ENCODE measurements around the gene ATCAY.
"Not testable (repeated sequence)": the region's sequence is repeated elsewhere in the genome, so short reads cannot be mapped to it uniquely, and the experiment has no call there.

Gene ATCAY

DNA sequence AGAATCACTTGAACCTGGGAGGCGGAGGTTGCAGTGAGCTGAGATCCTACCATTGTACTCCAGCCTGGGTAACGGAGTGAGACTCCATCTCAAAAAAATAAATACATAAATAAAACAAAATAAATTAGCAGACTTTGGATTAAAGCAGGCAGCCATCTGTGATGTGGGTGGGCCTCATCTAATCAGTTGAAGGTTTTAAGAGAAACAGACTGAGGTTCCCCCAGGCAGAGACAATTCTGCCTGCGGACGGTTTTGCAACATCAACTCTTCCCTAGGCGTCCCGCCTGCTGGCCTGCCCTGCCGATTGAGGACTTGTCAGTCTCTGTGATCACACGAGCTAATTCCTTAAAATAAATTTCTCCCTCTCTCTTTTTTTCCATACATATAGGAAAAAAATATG lies 23.7 kb downstream of the ATCAY start:
- no peak for DNase-seq

DNA sequence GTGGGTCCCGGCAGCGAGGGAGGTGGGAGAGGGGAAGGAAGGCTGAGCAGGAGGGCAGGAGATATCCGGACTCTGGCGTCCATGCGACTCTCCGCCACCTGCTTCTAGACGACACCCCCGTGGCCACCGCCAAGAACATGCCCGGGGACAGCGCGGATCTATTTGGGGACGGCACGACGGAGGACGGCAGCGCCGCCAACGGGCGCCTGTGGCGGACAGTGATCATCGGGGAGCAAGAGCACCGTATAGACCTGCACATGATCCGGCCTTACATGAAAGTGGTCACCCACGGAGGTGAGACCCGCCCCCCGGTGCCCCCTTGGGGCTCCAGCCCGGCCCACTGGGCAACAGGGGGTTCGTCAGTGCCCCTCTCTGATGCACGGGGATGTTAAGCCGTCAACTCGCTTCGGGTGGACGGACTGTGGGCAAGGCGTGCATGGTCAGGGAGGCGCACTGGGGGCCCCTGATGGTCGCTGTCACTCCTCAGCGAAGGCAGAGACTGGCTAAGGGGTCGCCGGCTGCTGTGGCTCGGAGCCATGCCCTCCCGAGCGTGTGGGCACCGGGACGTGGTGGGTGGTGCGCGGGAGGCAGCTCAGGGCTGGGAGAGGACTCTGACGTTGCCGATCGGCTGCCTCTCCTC lies 27.3 kb downstream of the ATCAY start:
- DNase-seq, result no peak

DNA sequence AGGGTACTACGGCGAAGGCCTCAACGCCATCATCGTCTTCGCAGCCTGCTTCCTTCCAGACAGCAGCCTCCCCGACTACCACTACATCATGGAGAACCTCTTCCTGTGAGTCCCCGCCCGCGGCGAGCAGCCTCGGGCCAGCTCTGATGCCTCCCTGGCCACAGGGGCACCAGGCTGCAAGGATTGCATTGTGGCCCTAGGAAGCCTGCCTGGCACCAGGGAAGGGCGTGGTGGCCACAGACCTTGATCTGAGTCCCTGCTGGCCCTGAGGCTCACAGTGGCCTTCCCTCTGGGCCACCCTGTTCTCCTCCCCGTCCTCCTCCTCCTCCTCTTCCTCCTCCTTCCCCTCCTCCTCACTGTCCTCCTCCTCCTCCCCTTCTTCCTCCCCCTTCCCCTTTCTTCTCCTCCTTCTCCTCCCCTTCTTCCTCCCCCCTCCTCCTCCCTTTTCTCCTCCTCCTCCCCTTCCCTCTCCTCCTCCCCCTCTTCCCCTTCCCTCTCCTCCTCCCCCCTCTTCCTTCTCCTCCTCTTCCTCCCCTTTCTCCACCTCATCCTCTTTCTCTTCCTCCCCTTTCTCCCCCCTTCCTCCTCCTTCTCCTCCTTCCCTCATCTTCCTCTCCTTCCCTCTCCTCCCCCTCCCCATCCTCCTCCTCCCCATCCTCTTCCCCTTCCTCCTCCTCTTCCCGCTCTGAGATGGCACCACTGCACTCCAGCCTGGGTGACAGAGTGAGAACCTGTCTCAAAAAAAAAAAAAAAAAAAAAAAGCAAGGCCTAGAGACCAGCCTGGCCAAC lies 28.0 kb downstream of the ATCAY start:
- DNase-seq, result no peak

DNA sequence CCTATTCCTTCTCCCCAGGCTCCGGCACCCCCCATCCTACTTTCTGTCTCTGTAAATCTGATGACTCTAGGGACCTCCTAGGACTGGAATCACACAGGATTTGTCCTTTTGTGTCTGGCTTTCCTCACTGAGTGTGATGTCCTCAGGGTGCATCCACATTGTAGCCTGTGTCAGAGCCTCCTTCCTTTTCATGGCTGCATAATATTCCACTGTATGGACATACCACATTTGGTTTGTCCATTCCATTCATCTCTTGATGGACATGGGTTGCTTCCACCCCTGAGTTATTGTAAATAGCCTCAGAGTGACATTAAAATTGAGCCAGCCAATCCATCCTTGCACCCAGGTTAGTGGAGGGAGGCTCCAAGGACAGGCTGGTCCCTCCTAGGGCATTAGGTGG lies 29.6 kb downstream of the ATCAY start:
- no peak for DNase-seq

DNA sequence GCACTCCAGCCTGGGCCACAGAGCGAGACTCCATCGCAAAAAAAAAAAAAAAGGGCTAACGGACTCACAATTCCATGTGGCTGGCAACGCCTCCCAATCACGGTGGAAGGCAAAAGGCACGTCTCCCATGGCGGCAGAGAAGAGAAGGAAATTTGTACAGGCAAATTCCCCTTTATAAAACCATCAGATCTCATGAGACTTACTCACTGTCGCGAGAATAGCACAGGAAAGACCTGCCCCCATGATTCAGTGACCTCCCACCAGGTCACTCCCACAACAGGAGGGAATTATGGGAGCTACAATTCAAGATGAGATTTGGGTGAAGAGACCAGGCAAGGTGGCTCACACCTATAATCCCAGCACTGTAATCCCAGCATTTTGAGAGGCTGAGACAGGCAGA lies 33.7 kb downstream of the ATCAY start:
- no peak for DNase-seq

DNA sequence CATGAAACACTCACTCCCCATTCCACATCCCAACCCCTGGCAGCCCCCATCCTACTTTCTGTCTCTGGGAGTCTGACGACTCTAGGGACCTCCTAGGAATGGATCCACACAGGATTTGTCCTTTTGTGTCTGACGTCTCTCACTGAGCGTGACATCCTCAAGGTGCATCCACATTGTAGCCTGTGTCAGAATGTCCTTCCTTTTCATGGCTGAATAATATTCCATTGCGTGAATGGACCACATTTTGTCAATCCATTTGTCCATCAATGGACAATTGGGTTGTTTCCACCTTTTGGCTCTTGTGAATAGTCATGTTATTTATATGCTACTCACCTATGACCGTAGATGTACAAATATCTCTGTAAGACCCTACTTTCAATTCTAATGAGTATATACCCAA lies 35.5 kb downstream of the ATCAY start:
- no peak for DNase-seq

DNA sequence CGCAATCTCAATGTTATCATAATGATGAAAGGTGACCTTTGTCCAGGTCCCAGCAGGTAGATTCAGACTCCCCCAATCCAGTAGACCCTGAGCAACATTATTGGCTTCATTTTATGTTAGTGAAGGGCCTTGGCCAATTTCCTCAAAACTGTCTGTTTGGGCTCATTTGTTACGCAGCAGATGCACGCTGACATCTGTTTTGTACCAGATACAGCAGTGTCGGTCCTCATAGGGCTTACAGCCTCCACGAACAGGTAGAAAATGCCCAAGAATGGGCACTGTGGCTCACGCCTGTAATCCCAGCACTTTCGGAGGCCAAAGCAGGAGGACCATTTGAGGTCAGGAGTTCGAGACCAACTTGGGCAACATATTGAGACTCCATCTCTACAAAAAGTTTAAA lies 39.3 kb downstream of the ATCAY start:
- no peak for DNase-seq

DNA sequence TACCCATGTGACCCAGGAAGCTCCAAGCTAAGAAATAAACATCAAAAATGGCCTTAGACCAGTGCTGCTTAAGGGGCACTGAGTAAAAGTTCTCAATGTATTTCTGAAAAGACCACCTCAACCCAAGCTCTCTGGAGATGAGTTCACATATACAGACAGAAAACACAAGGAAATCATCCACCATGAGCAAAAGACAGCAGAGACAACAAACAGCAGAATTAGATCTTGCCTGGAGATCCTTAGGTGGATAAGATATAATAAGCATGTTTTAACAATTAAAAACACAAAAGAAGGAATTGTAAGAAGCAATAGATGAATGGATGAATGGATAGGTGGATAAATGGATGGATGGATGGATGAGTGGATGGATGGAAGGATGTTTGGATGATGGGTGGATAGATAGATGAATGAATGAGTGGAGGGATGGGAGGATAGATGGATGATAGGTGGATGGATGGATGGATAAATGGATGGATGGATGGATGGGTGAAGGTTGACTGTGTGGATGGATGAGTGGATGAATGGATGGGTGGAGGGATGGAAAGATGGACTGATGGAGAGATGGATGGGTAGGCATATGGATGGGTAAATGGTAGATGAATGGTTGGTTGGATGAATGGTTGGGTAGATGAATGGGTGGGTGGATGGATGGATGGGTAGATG lies 42.7 kb downstream of the ATCAY start:
- DNase-seq, result no peak

DNA sequence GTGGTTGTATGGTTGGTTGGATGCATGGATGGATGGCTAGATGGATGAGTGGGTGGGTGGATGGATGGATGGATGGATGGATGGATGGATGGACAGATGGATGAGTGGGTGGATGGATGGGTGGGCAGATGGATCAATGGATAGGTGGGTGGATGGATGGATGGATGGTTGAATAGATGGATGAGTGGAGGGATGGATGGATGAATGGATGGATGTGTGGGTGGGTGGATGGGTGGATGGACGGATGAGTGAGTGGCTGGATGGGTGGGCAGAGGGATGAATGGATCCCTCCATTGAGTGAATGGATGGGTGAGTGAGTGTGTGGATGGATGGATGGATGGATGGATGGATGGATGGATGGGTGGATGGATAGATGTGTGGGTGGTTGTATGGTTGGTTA lies 43.4 kb downstream of the ATCAY start:
- no peak for DNase-seq

DNA sequence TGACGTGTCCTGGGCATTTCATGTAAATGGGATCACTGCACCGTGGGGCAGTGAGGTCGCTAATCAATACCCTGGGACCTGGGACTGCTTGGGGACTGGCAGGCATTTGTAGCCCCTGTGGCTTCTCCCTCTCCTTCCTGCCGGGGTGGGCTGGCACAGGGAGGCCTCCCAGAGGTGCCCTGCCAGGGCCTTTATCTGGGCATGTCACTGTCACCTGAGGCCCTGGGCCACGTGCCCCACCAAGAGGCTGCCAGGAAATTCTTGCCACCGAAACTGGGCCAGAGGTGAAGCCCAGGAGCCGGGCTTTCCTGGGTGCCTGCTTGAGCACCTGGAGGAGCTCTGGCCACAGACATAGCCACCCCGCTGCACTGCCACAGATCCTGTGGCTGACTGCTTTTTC lies 50.6 kb downstream of the ATCAY start:
- no peak for DNase-seq

DNA sequence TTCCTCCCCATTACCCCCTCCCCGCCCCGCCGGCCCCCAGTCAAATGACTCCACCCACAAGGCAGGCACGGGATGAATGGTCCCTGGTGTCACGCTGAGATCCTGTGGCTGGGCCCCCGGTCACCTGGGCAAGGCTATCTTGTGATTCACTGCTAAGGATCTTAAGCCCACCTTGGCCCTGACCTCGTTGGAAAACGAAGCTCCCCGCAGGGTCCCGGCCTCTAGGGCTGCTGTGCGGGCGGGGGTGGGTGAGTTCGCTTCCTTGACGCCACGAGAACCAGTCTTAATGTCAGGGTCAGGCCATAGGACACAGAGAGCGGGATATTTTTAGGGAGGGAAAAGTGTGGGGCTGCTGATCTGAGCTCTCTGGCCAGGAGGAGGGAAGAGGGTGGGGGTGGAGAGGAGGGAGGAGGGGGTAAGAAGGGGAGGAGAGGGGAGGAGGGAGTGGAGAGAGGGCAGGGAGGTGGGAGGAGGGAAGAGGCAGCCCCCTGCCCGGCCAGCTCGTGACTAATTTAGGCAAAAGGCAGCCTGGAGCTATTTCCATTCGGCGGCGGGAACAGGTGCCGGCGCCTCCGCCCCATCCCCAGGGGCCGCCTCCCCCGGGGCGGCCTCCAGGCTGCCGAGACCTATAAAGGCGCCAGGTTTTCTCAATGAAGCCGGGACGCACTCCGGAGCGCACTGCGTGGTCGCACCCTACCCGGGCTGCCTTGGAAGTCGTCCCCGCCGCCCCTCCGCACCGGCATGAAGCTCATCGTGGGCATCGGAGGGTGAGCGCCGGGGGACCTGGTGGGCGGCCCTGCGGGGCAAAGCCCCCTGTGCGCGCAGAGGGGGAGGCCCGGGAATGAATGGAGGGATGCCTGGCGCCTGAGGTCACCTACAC lies 52.7 kb downstream of the ATCAY start, which contains the start of gene NMRK2:
TSS of gene NMRK2 (plus strand) at position 139 of the 880 bp plus-strand sequence. CDS start at position 742, 603 bp downstream.
- DNase-seq, result peak; percentile 48

DNA sequence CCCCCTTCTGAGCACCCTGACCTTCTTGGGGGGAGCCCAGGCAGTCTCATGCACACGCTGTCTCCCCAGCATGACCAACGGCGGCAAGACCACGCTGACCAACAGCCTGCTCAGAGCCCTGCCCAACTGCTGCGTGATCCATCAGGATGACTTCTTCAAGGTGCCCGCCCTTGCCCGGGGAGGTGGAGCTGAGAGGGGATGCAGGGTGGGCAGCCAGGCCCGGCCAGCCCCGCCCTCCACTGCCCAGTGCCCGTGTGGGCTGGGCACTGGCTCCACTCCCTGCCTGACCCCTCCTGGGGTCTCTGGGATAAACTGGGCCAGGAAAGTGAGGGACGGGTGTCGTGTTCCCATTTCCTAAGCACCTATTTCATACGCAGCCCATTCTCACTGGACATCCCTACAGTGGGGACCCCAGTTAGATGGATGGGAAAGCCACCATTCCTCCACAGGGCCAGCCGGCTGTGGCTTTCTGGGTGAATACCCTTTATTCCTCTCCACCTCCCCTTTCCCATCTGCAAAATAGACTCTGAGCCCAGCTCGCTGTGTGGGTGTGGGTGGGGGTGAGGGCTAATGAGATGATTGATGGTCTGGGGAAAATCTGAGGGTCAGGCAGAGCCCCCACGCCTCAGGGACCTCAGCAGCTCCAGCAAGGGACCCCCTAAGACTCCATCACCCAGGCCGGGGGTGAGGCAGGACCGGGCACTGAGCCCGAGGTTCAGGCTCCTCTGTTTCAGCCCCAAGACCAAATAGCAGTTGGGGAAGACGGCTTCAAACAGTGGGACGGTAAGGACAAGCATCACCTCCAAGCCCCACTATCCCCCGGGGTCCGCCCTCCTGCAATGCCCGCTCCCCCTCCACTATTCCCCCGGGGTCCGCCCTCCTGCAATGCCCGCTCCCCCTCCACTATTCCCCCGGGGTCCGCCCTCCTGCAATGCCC lies 56.3 kb downstream of the ATCAY start:
- no peak for DNase-seq

DNA sequence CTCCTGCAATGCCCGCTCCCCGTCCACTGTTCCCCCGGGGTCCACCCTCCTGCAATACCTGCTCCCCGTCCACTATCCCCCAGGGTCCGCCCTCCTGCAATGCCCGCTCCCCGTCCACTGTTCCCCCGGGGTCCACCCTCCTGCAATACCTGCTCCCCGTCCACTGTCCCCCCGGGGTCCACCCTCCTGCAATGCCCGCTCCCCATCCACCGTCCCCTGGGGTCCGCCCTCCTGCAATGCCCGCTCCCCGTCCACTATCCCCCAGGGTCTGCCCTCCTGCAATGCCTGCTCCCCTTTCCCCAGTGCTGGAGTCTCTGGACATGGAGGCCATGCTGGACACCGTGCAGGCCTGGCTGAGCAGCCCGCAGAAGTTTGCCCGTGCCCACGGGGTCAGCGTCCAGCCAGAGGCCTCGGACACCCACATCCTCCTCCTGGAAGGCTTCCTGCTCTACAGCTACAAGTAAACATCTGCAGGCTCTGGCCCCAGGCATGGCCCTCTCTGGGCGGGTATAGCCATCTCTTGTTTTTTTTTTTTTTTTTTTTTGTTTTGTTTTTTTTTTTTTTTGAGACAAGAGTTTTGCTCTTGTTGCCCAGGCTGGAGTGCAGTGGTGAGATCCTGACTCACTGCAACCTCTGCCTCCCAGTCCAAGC lies 57.9 kb downstream of the ATCAY start:
- DNase-seq, result not testable (repeated sequence)

DNA sequence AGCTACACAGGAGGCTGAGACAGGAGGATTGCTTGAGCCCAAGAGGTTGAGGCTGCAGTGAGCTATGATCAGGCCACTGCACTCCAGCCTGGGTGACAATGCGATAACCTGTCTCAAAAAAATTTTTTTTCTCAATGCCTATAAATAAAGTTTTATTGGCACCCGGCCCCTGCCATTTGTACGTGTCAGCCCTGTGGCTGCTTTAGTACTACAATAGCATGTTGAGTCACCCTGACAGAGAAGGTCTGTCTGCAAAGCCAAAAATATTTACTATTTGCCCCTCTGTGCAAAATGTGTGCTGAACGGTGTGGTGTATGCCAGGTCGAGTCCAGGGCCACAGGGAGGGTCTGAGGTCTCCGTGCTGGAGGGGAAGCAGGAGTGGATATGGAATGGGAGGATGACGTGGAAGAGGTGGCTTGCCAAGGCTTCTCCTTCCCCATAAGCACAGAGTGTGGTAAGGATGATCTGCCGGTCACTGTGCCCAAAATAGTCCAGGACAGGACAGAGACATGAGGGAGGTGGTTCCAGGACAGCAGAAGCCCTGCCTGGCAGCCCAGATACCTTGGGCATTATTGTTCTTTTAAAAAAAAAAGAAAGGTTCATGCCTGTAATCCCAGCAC lies 62.4 kb downstream of the ATCAY start:
- no peak for DNase-seq

DNA sequence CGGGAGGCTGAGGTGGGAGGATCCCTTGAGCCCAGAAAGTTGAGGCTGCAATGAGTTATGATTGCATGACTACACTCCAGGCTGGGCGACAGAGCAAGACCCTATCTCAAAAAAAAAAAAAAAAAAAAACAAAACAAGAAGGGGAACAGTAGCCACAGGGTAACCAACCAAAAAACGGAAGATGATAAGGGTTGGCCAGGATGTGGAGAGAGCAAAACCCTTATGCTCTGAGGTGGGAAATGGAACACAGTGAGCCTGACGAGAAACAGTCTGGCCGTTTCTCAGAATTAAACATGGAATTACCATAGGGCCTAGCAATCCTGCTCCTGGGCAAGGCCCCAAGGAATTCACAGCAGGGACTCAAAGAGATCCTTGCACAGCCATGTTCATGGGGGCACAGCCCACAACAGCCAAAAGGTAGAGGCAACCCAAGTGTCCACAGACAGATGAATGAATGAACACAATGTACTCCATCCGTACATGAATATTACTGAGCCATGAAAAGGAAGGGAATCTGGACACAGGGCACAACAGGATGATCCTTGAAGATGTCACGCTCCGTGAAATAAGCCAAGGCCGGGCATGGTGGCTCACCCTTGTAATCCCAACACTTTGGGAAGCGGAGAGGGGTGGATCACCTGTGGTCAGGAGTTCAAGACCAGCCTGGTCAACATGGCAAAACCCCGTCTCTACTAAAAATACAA lies 63.7 kb downstream of the ATCAY start:
- no peak for DNase-seq

DNA sequence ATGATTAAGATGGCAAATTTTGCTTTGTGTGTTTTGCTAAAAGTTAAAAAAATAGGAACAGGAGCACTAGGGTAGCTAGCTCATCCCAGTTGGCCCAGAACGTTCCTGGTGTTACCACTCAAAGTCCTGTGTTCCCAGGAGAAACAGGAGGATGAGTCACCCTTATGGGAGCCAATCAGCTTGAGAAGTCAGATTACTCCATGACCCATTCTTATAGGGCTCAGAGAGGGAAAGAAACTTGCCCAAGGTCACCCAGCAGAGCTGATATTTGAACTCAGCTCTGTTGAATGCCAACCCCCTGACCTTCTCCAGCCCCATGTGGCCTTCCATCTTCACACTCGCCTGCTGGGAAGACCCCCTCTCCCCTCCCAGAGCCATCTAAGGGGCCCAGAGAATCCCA lies 65.4 kb downstream of the ATCAY start:
- DNase-seq, result no peak

DNA sequence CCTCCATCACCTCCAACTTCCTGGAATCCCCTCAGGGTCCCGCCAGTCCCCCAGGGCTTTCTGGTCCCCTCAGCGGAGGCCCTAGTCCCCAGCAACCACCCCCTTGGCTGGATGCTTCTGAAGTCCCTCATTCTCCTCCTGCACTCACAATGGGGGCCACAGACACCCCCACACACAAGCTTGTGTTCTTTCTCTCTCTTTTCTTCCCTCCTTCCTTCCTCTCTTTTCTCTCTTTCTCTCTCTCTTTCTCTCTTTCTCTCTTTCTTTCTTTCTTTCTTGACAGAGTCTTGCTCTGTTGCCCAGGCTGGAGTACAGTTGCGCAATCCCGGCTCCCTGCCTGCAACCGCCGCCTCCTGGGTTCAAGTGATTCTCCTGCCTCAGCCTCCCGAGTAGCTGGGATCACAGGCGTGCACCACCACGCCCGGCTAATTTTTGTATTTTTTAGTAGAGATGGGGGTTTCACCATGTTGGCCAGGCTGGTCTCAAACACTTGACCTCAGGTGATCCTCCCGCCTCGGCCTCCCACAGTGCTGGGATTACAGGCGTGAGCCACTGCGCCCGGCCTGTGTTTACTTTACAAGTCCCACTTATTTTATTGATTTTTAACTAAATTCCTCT lies 66.9 kb downstream of the ATCAY start:
- DNase-seq, result not testable (repeated sequence)

DNA sequence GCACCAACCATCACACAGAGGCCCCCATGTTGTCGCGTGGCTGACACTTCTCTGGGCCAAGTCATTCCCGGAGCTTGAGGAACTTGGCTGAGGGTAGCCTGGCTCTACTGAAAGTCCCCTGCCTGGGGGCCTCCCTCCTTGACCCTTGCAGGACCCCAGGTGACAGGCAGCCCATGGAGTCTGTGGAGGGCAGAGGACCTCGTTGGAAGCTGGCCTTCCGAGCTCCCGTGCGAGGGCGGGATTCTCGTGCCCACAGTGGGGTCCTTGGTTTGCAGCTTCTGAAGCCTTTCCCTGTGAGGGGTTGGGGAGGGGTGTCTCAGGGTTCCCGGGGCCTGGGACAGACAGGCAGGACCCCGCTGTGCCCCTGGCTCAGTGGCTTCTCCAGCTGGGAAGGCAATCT lies 68.8 kb downstream of the ATCAY start:
- no peak for DNase-seq

DNA sequence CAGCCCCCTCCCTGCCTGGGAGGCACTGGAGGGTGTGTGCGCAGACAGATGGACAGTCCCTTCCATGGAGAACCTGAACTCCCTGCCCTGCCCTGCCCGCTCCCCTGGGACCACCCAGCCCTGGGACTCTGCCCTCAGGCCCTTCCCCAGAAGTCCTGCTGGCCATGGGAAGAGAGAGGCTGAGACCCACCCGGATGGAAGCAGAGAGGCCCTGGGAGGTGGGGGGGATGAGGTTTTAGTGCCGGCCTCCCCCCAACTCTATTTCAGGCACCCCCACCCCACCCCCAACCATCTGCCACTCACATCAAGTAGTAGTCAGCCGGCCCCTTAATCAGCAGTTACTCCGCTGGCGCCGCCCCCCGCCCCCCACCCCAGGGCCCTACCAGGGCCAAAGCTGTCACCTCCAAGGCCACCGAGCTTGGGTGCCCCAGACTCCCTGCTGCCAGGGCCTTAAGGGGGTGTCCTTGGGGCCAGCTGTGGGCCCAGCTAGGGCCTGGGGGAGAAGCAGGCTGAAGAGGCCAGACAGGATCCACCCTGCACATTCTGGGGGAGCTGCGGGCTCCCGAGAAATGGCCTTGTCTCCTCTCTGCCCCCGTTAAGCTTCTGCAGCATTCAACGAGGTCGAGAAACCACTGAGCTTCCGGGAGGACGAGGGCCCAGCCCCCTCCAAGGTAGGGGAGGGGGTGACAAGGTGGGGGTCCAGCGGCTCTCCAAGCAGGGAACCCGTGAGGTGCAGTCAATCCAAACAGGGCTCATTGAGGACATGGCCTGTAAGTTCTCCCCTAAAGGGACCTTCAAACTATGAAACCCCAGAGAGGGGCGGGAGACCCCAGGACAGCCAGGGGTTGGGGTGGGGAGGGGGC lies 69.7 kb downstream of the ATCAY start:
- DNase-seq, result no peak

Data from NCI-H2171 treated with DMSO at 0.1 percent for 48 hours (cell line).